WTC11 (cell line): ENCODE results near the gene SNX32.

Source experiments
- FOXJ3 ChIP-seq: sonication (generic); formaldehyde crosslinking; IDR thresholded peaks from 2 replicates; pipeline ENCODE4 v1.9.0; 2021; ENCODE audit warnings: missing genetic modification reagents, mild to moderate bottlenecking, borderline replicate concordance
- FOXK1 ChIP-seq: sonication (generic); formaldehyde crosslinking; IDR thresholded peaks from 2 replicates; pipeline ENCODE4 v1.8.0; 2022; ENCODE audit warnings: mild to moderate bottlenecking, moderate library complexity, missing genetic modification reagents
- FOXP4 ChIP-seq: sonication (generic); formaldehyde crosslinking; IDR thresholded peaks from 2 replicates; pipeline ENCODE4 v1.8.0; 2022; ENCODE audit warnings: mild to moderate bottlenecking, missing genetic modification reagents
- JUN ChIP-seq: sonication (generic); formaldehyde crosslinking; IDR thresholded peaks from 2 replicates; pipeline ENCODE4 v1.8.0; 2023; ENCODE audit warnings: mild to moderate bottlenecking, missing genetic modification reagents
- PREB ChIP-seq: sonication (generic); formaldehyde crosslinking; IDR thresholded peaks from 2 replicates; pipeline ENCODE4 v1.8.1; 2022; ENCODE audit warnings: mild to moderate bottlenecking, missing genetic modification reagents, moderate library complexity, borderline replicate concordance
- ZNF512 ChIP-seq: sonication (generic); formaldehyde crosslinking; IDR thresholded peaks from 2 replicates; pipeline ENCODE4 v1.8.1; 2022; ENCODE audit warnings: missing genetic modification reagents, borderline replicate concordance
- TF ChIP-seq, protein P1 (sequence below): sonication (generic); formaldehyde crosslinking; IDR thresholded peaks from 2 replicates; pipeline ENCODE4 v1.8.1; 2023; ENCODE audit warnings: mild to moderate bottlenecking, missing genetic modification reagents
- TF ChIP-seq, protein P2 (sequence below): fragments of 200-600 bp; IDR thresholded peaks from 2 replicates; pipeline ENCODE4 v1.8.0; 2022; ENCODE audit warnings: antibody characterized with exemption
- TF ChIP-seq, protein P3 (sequence below): sonication (generic); formaldehyde crosslinking; IDR thresholded peaks from 2 replicates; pipeline ENCODE4 v1.8.1; 2023; ENCODE audit warnings: mild to moderate bottlenecking, missing genetic modification reagents
- TF ChIP-seq, protein P4 (sequence below): sonication (generic); formaldehyde crosslinking; IDR thresholded peaks from 2 replicates; pipeline ENCODE4 v1.8.0; 2023; ENCODE audit warnings: missing genetic modification reagents, mild to moderate bottlenecking, borderline replicate concordance
- TF ChIP-seq, protein P5 (sequence below): sonication (generic); formaldehyde crosslinking; IDR thresholded peaks from 2 replicates; pipeline ENCODE4 v1.8.1; 2023; ENCODE audit warnings: mild to moderate bottlenecking, missing genetic modification reagents, borderline replicate concordance
- TF ChIP-seq, protein P6 (sequence below): sonication (generic); formaldehyde crosslinking; IDR thresholded peaks from 2 replicates; pipeline ENCODE4 v1.8.1; 2022; ENCODE audit warnings: low read depth, mild to moderate bottlenecking, moderate library complexity, missing genetic modification reagents, borderline replicate concordance
- TF ChIP-seq, protein P7 (sequence below): sonication (generic); formaldehyde crosslinking; IDR thresholded peaks from 2 replicates; pipeline ENCODE4 v1.8.0; 2022; ENCODE audit warnings: mild to moderate bottlenecking, missing genetic modification reagents

DNA sequence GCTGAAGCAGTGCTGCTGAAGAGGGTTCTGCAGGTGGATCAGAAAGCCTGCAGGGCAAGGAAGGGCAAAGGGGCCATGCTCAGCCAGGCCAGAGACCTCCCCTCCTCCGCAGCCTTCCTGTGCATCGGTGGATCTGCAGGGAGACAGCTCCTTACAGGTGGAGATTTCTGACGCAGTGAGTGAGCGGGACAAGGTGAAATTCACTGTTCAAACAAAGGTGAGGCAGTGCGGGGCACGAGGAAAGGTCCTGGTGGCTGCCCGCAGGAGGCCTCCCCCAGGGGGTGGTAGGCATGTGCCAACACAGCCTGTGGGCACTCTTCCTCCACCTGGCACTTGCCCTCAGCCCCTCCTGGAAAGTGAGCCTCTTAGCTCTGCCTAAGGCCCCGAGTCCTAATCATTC is 15.6 kb downstream of the SNX32 start:
- TF ChIP-seq, protein P1, sequence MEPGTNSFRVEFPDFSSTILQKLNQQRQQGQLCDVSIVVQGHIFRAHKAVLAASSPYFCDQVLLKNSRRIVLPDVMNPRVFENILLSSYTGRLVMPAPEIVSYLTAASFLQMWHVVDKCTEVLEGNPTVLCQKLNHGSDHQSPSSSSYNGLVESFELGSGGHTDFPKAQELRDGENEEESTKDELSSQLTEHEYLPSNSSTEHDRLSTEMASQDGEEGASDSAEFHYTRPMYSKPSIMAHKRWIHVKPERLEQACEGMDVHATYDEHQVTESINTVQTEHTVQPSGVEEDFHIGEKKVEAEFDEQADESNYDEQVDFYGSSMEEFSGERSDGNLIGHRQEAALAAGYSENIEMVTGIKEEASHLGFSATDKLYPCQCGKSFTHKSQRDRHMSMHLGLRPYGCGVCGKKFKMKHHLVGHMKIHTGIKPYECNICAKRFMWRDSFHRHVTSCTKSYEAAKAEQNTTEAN: no peak
- TF ChIP-seq, protein P2, sequence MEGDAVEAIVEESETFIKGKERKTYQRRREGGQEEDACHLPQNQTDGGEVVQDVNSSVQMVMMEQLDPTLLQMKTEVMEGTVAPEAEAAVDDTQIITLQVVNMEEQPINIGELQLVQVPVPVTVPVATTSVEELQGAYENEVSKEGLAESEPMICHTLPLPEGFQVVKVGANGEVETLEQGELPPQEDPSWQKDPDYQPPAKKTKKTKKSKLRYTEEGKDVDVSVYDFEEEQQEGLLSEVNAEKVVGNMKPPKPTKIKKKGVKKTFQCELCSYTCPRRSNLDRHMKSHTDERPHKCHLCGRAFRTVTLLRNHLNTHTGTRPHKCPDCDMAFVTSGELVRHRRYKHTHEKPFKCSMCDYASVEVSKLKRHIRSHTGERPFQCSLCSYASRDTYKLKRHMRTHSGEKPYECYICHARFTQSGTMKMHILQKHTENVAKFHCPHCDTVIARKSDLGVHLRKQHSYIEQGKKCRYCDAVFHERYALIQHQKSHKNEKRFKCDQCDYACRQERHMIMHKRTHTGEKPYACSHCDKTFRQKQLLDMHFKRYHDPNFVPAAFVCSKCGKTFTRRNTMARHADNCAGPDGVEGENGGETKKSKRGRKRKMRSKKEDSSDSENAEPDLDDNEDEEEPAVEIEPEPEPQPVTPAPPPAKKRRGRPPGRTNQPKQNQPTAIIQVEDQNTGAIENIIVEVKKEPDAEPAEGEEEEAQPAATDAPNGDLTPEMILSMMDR: no peak
- TF ChIP-seq, protein P3, sequence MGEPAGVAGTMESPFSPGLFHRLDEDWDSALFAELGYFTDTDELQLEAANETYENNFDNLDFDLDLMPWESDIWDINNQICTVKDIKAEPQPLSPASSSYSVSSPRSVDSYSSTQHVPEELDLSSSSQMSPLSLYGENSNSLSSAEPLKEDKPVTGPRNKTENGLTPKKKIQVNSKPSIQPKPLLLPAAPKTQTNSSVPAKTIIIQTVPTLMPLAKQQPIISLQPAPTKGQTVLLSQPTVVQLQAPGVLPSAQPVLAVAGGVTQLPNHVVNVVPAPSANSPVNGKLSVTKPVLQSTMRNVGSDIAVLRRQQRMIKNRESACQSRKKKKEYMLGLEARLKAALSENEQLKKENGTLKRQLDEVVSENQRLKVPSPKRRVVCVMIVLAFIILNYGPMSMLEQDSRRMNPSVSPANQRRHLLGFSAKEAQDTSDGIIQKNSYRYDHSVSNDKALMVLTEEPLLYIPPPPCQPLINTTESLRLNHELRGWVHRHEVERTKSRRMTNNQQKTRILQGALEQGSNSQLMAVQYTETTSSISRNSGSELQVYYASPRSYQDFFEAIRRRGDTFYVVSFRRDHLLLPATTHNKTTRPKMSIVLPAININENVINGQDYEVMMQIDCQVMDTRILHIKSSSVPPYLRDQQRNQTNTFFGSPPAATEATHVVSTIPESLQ (CRISPR knock-in tag): no peak
- TF ChIP-seq FOXP4 (no peak), JUN (CRISPR knock-in tag) (no peak), FOXK1 (CRISPR knock-in tag) (no peak), PREB (CRISPR knock-in tag) (no peak), FOXJ3 (no peak), ZNF512 (CRISPR knock-in tag) (no peak)
- TF ChIP-seq, protein P4, sequence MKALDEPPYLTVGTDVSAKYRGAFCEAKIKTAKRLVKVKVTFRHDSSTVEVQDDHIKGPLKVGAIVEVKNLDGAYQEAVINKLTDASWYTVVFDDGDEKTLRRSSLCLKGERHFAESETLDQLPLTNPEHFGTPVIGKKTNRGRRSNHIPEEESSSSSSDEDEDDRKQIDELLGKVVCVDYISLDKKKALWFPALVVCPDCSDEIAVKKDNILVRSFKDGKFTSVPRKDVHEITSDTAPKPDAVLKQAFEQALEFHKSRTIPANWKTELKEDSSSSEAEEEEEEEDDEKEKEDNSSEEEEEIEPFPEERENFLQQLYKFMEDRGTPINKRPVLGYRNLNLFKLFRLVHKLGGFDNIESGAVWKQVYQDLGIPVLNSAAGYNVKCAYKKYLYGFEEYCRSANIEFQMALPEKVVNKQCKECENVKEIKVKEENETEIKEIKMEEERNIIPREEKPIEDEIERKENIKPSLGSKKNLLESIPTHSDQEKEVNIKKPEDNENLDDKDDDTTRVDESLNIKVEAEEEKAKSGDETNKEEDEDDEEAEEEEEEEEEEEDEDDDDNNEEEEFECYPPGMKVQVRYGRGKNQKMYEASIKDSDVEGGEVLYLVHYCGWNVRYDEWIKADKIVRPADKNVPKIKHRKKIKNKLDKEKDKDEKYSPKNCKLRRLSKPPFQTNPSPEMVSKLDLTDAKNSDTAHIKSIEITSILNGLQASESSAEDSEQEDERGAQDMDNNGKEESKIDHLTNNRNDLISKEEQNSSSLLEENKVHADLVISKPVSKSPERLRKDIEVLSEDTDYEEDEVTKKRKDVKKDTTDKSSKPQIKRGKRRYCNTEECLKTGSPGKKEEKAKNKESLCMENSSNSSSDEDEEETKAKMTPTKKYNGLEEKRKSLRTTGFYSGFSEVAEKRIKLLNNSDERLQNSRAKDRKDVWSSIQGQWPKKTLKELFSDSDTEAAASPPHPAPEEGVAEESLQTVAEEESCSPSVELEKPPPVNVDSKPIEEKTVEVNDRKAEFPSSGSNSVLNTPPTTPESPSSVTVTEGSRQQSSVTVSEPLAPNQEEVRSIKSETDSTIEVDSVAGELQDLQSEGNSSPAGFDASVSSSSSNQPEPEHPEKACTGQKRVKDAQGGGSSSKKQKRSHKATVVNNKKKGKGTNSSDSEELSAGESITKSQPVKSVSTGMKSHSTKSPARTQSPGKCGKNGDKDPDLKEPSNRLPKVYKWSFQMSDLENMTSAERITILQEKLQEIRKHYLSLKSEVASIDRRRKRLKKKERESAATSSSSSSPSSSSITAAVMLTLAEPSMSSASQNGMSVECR (CRISPR knock-in tag): no peak
- TF ChIP-seq, protein P5, sequence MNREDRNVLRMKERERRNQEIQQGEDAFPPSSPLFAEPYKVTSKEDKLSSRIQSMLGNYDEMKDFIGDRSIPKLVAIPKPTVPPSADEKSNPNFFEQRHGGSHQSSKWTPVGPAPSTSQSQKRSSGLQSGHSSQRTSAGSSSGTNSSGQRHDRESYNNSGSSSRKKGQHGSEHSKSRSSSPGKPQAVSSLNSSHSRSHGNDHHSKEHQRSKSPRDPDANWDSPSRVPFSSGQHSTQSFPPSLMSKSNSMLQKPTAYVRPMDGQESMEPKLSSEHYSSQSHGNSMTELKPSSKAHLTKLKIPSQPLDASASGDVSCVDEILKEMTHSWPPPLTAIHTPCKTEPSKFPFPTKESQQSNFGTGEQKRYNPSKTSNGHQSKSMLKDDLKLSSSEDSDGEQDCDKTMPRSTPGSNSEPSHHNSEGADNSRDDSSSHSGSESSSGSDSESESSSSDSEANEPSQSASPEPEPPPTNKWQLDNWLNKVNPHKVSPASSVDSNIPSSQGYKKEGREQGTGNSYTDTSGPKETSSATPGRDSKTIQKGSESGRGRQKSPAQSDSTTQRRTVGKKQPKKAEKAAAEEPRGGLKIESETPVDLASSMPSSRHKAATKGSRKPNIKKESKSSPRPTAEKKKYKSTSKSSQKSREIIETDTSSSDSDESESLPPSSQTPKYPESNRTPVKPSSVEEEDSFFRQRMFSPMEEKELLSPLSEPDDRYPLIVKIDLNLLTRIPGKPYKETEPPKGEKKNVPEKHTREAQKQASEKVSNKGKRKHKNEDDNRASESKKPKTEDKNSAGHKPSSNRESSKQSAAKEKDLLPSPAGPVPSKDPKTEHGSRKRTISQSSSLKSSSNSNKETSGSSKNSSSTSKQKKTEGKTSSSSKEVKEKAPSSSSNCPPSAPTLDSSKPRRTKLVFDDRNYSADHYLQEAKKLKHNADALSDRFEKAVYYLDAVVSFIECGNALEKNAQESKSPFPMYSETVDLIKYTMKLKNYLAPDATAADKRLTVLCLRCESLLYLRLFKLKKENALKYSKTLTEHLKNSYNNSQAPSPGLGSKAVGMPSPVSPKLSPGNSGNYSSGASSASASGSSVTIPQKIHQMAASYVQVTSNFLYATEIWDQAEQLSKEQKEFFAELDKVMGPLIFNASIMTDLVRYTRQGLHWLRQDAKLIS (CRISPR knock-in tag): no peak
- TF ChIP-seq, protein P6, sequence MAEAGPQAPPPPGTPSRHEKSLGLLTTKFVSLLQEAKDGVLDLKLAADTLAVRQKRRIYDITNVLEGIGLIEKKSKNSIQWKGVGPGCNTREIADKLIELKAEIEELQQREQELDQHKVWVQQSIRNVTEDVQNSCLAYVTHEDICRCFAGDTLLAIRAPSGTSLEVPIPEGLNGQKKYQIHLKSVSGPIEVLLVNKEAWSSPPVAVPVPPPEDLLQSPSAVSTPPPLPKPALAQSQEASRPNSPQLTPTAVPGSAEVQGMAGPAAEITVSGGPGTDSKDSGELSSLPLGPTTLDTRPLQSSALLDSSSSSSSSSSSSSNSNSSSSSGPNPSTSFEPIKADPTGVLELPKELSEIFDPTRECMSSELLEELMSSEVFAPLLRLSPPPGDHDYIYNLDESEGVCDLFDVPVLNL: no peak
- TF ChIP-seq, protein P7, sequence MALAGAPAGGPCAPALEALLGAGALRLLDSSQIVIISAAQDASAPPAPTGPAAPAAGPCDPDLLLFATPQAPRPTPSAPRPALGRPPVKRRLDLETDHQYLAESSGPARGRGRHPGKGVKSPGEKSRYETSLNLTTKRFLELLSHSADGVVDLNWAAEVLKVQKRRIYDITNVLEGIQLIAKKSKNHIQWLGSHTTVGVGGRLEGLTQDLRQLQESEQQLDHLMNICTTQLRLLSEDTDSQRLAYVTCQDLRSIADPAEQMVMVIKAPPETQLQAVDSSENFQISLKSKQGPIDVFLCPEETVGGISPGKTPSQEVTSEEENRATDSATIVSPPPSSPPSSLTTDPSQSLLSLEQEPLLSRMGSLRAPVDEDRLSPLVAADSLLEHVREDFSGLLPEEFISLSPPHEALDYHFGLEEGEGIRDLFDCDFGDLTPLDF (CRISPR knock-in tag): no peak
